Measurements from ENCODE around the gene SECISBP2L. TPM values are rescaled to one million over a fixed set of nuclear protein-coding genes. Genes with fewer than 3 reads are reported as not detected.
A peak's percentile ranks its signal among the peaks of the same experiment; 100 is the strongest.

Gene SECISBP2L
- total RNA-seq, 1 experiment from 2014 or later, result 36.4 TPM

- POLR2A ChIA-PET (ENCODE audit: low non-redundant PET), result no interaction called here
- H3K4me3 ChIP-seq (ENCODE audit: low read depth, low read length, poor library complexity, severe bottlenecking), result no peak overlapping the region
These were observed 14.7 kb upstream of the SECISBP2L start for GRCh38 chr15:49060710-49061495.

GRCh38 chr15:49059491-49059890 lies 13.2 kb upstream of the SECISBP2L start:
- intact Hi-C loops (cut with micrococcal nuclease; ENCODE audit: unreplicated experiment), result no loop called here
- DNase-seq (ENCODE audit: low spot score), result peak; percentile 22
- POLR2A ChIA-PET (ENCODE audit: low non-redundant PET), result interaction anchor here (0.6 kb wide), 1 partner anchor 95 kb away, joined by 4 read pairs; no protein-coding TSS in a partner anchor
- H3K9me3 ChIP-seq (ENCODE audit: low read depth, low read length, poor library complexity, severe bottlenecking), result no peaks in the 10 kb centered on the region
- no peaks in the 10 kb centered on the region for H3K27me3 ChIP-seq (replicated peaks; ENCODE audit: insufficient read depth, low read depth, low read length, poor library complexity)
- H3K4me3 ChIP-seq (ENCODE audit: low read depth, low read length, poor library complexity, severe bottlenecking), result no peak overlapping the region
- no peaks in the 10 kb centered on the region for H3K4me1 ChIP-seq (ENCODE audit: insufficient read depth, low read length, poor library complexity, severe bottlenecking)
- no peak overlapping the region for H3K27ac ChIP-seq (ENCODE audit: low read depth, low read length, poor library complexity, severe bottlenecking)
- TF ChIP-seq EZH2 (IDR thresholded peaks at IDR 0.05; ENCODE audit: borderline replicate concordance, low read depth, low read length, poor library complexity, severe bottlenecking) (no peak), CTCF (conservative IDR thresholded peaks at IDR 0.05; ENCODE audit: low read depth, low read length) (no peak)
- no peaks in the 10 kb centered on the region for H3K36me3 ChIP-seq (ENCODE audit: insufficient read depth, low read length, poor library complexity, severe bottlenecking)
- no TSS peak for BruUV-seq (replicated peaks)
- CTCF ChIA-PET, result no interaction called here

More at GRCh38 chr15:49060710-49061495, 14.7 kb upstream of the SECISBP2L start:
- no peak for DNase-seq (ENCODE audit: low spot score)
- no TSS peak for BruUV-seq (replicated peaks)
- intact Hi-C loops (cut with micrococcal nuclease; ENCODE audit: unreplicated experiment), result no loop called here
- Histone ChIP-seq H3K27ac (ENCODE audit: low read depth, low read length, poor library complexity, severe bottlenecking) (no peak overlapping the region), H3K9me3 (ENCODE audit: low read depth, low read length, poor library complexity, severe bottlenecking) (no peaks in the 10 kb centered on the region), H3K4me1 (ENCODE audit: insufficient read depth, low read length, poor library complexity, severe bottlenecking) (no peaks in the 10 kb centered on the region), H3K27me3 (replicated peaks; ENCODE audit: insufficient read depth, low read depth, low read length, poor library complexity) (no peaks in the 10 kb centered on the region), H3K36me3 (ENCODE audit: insufficient read depth, low read length, poor library complexity, severe bottlenecking) (no peaks in the 10 kb centered on the region)
- CTCF ChIA-PET, result no interaction called here
- TF ChIP-seq CTCF (conservative IDR thresholded peaks at IDR 0.05; ENCODE audit: low read depth, low read length) (no peak), EZH2 (IDR thresholded peaks at IDR 0.05; ENCODE audit: borderline replicate concordance, low read depth, low read length, poor library complexity, severe bottlenecking) (no peak)

- H3K27ac ChIP-seq (ENCODE audit: low read depth, low read length, poor library complexity, severe bottlenecking), result no peak overlapping the region
- POLR2A ChIA-PET (ENCODE audit: low non-redundant PET), result interaction anchor here (0.6 kb wide), 1 partner anchor 183 kb away, joined by 4 read pairs; no protein-coding TSS in a partner anchor
- no peaks in the 10 kb centered on the region for H3K9me3 ChIP-seq (ENCODE audit: low read depth, low read length, poor library complexity, severe bottlenecking)
- H3K36me3 ChIP-seq (ENCODE audit: insufficient read depth, low read length, poor library complexity, severe bottlenecking), result no peaks in the 10 kb centered on the region
- BruUV-seq (replicated peaks), result no TSS peak
- CTCF ChIA-PET, result no interaction called here
- intact Hi-C loops (cut with micrococcal nuclease; ENCODE audit: unreplicated experiment), result no loop called here
- H3K4me3 ChIP-seq (ENCODE audit: low read depth, low read length, poor library complexity, severe bottlenecking), result no peak overlapping the region
- no peaks in the 10 kb centered on the region for H3K4me1 ChIP-seq (ENCODE audit: insufficient read depth, low read length, poor library complexity, severe bottlenecking)
- H3K27me3 ChIP-seq (replicated peaks; ENCODE audit: insufficient read depth, low read depth, low read length, poor library complexity), result no peaks in the 10 kb centered on the region
- no peak for DNase-seq (ENCODE audit: low spot score)
- TF ChIP-seq EZH2 (IDR thresholded peaks at IDR 0.05; ENCODE audit: borderline replicate concordance, low read depth, low read length, poor library complexity, severe bottlenecking) (no peak), CTCF (conservative IDR thresholded peaks at IDR 0.05; ENCODE audit: low read depth, low read length) (no peak)
These were observed 12.3 kb upstream of the SECISBP2L start for GRCh38 chr15:49058559-49058958.

Data from A673 (cell line).